H9 (cell line): ENCODE results near the gene ACSM3. TPM values are rescaled to one million over a fixed set of nuclear protein-coding genes. Genes with fewer than 3 reads are reported as not detected.

Experiments
- DNase-seq: peaks from one replicate; pipeline ENCODE4 v3.0.0-alpha.2; 2017
- H2AFZ ChIP-seq: one replicate; pipeline ENCODE4 v1.6.1; 2013; ENCODE audit warnings: mild to moderate bottlenecking, low read length, control low read depth, moderate library complexity
- H2AK5ac ChIP-seq: 2 replicates; pipeline ENCODE4 v1.6.1; 2013; ENCODE audit warnings: low read length, control low read depth, mixed read lengths; ENCODE audit not compliant: insufficient read length
- H2BK120ac ChIP-seq: one replicate; pipeline ENCODE4 v1.6.1; 2013; ENCODE audit warnings: low read depth, mild to moderate bottlenecking, low read length, control low read depth, inconsistent platforms; ENCODE audit not compliant: poor library complexity, severe bottlenecking
- H2BK12ac ChIP-seq: 2 replicates; pipeline ENCODE4 v1.6.1; 2013; ENCODE audit warnings: low read length, control low read depth, mixed read lengths, low read depth; ENCODE audit not compliant: insufficient read length
- H2BK15ac ChIP-seq: 2 replicates; pipeline ENCODE4 v1.6.1; 2013; ENCODE audit warnings: low read depth, low read length, control low read depth
- H2BK20ac ChIP-seq: one replicate; pipeline ENCODE4 v1.6.1; 2013; ENCODE audit warnings: low read depth, mild to moderate bottlenecking, low read length, control low read depth, inconsistent platforms; ENCODE audit not compliant: poor library complexity, severe bottlenecking
- H2BK5ac ChIP-seq: 2 replicates; pipeline ENCODE4 v1.6.1; 2013; ENCODE audit warnings: low read length, control low read depth, mixed read lengths; ENCODE audit not compliant: insufficient read length
- H3K14ac ChIP-seq: 2 replicates; pipeline ENCODE4 v1.6.1; 2013; ENCODE audit warnings: low read length, control low read depth; ENCODE audit not compliant: insufficient read depth
- H3K18ac ChIP-seq: 2 replicates; pipeline ENCODE4 v1.6.1; 2013; ENCODE audit warnings: low read depth, mild to moderate bottlenecking, mixed read lengths, low read length, control low read depth; ENCODE audit not compliant: insufficient read length
- H3K23ac ChIP-seq: 2 replicates; pipeline ENCODE4 v1.6.1; 2013; ENCODE audit warnings: low read length, control low read depth, mixed read lengths, low read depth; ENCODE audit not compliant: insufficient read length
- H3K23me2 ChIP-seq: 2 replicates; pipeline ENCODE4 v1.6.1; 2013; ENCODE audit warnings: low read depth, mild to moderate bottlenecking, mixed read lengths, low read length, control low read depth; ENCODE audit not compliant: insufficient read length, poor library complexity, severe bottlenecking
- H3K27ac ChIP-seq: 2 replicates; pipeline ENCODE4 v1.5.1; 2013; ENCODE audit warnings: low read length, control low read depth, mixed read lengths, low read depth; ENCODE audit not compliant: insufficient read length
- H3K27me3 ChIP-seq: 2 replicates; pipeline ENCODE4 v1.6.1; 2013; ENCODE audit warnings: low read length, control low read depth, inconsistent platforms; ENCODE audit not compliant: insufficient read depth
- H3K4ac ChIP-seq: 2 replicates; pipeline ENCODE4 v1.6.1; 2013; ENCODE audit warnings: low read depth, mild to moderate bottlenecking, control low read depth, inconsistent platforms, low read length, moderate library complexity
- H3K4me1 ChIP-seq: 2 replicates; pipeline ENCODE4 v1.6.1; 2013; ENCODE audit warnings: low read length, control low read depth, inconsistent platforms; ENCODE audit not compliant: insufficient read depth
- H3K4me2 ChIP-seq: 2 replicates; pipeline ENCODE4 v1.6.1; 2013; ENCODE audit warnings: low read length, control low read depth, mixed read lengths; ENCODE audit not compliant: insufficient read length, insufficient read depth
- H3K56ac ChIP-seq: 2 replicates; pipeline ENCODE4 v1.6.1; 2013; ENCODE audit warnings: low read depth, mild to moderate bottlenecking, mixed read lengths, low read length, control low read depth; ENCODE audit not compliant: insufficient read length
- H3K79me1 ChIP-seq: 2 replicates; pipeline ENCODE4 v1.6.1; 2013; ENCODE audit warnings: low read depth, mild to moderate bottlenecking, moderate library complexity, low read length, control low read depth, inconsistent platforms; ENCODE audit not compliant: insufficient read depth, poor library complexity, severe bottlenecking
- H3K79me2 ChIP-seq: 2 replicates; pipeline ENCODE4 v1.6.1; 2013; ENCODE audit warnings: low read length, control low read depth, inconsistent platforms; ENCODE audit not compliant: insufficient read depth
- H3K9ac ChIP-seq: 2 replicates; pipeline ENCODE4 v1.6.1; 2013; ENCODE audit warnings: low read length, control low read depth, mixed read lengths; ENCODE audit not compliant: insufficient read length; ENCODE audit errors: extremely low read depth
- H3K9me3 ChIP-seq: one replicate; pipeline ENCODE4 v1.6.1; 2013; ENCODE audit warnings: low read depth, low read length, inconsistent platforms; ENCODE audit not compliant: control insufficient read depth
- H3T11ph ChIP-seq: one replicate; pipeline ENCODE4 v1.6.1; 2013; ENCODE audit warnings: mild to moderate bottlenecking, low read length, control low read depth, inconsistent platforms
- H4K20me1 ChIP-seq: one replicate; pipeline ENCODE4 v1.6.1; 2013; ENCODE audit not compliant: control insufficient read depth, insufficient read length, insufficient read depth
- H4K5ac ChIP-seq: 2 replicates; pipeline ENCODE4 v1.6.1; 2013; ENCODE audit warnings: low read depth, mild to moderate bottlenecking, mixed read lengths, low read length, control low read depth; ENCODE audit not compliant: insufficient read length
- H4K8ac ChIP-seq: replicated peaks from 2 replicates; pipeline ENCODE4 v1.6.1; 2013; ENCODE audit warnings: low read length, control low read depth, mixed read lengths, low read depth; ENCODE audit not compliant: insufficient read length
- H4K91ac ChIP-seq: 2 replicates; pipeline ENCODE4 v1.6.1; 2013; ENCODE audit warnings: low read depth, mild to moderate bottlenecking, moderate library complexity, mixed read lengths, low read length, control low read depth; ENCODE audit not compliant: insufficient read length
- H3K27ac Mint-ChIP-seq, 3 experiments: 2 replicates in 2 of 3; 3 replicates in 1 of 3; pipeline ENCODE4 v1.8.0; 2020 to 2021; ENCODE audit warnings: mixed read lengths in 3 of 3, mild to moderate bottlenecking in 1 of 3, moderate library complexity in 1 of 3
- H3K27me3 Mint-ChIP-seq: 2 replicates; pipeline ENCODE4 v1.8.0; 2021; ENCODE audit warnings: low read depth, mild to moderate bottlenecking, moderate library complexity, mixed read lengths
- H3K36me3 Mint-ChIP-seq, 3 experiments: 2 replicates in 2 of 3; 3 replicates in 1 of 3; pipeline ENCODE4 v1.8.0; 2020 to 2021; ENCODE audit warnings: low read depth in 3 of 3, mixed read lengths in 3 of 3; ENCODE audit not compliant: insufficient read depth in 1 of 3
- H3K4me1 Mint-ChIP-seq, 2 experiments: 2 replicates each; pipeline ENCODE4 v1.8.0; 2020; ENCODE audit warnings: mixed read lengths in 2 of 2
- H3K4me3 Mint-ChIP-seq, 2 experiments: 2 replicates in 1 of 2; 3 replicates in 1 of 2; pipeline ENCODE4 v1.8.0; 2020 to 2021; ENCODE audit warnings: mild to moderate bottlenecking in 2 of 2, mixed read lengths in 2 of 2, moderate library complexity in 1 of 2
- H3K9me3 Mint-ChIP-seq, 2 experiments: 2 replicates in 1 of 2; 3 replicates in 1 of 2; pipeline ENCODE4 v1.8.0; 2020; ENCODE audit warnings: mild to moderate bottlenecking in 2 of 2, mixed read lengths in 2 of 2, moderate library complexity in 1 of 2
- CTCF ChIP-seq: fragments of 200-600 bp; sonication (generic); conservative IDR thresholded peaks from 3 replicates; pipeline ENCODE4 v1.8.0; 2021; ENCODE audit warnings: antibody characterized with exemption, mild to moderate bottlenecking
- WGBS: extraction: QIAGEN DNeasy Blood & Tissue Kit; methylation state at CpG from one replicate; pipeline ENCODE4 v1.1.7; 2013; ENCODE audit warnings: missing lambda C conversion rate, low lambda C conversion rate, mixed read lengths; ENCODE audit not compliant: insufficient read length; ENCODE audit errors: extremely low coverage; 5-methylcytosine and 5-hydroxymethylcytosine counted together
- total RNA-seq: library from RNA; stranded (reverse); gene quantifications from 2 replicates; pipeline ENCODE4 v1.2.1, GENCODE V29; 2021

The ACSM3 gene
- total RNA-seq, 1 experiment from 2014 or later = 3.1 TPM

- Histone ChIP-seq H3K79me1 (no peaks in the 10 kb centered on the region), H3K56ac (no peak within 1 kb of the TSS), H3K4me2 (peak within 1 kb of the TSS; percentile 83), H2AFZ (no peak within 1 kb of the TSS), H2AK5ac (no peak within 1 kb of the TSS), H3K4me1 (no peaks in the 10 kb centered on the region), H2BK5ac (no peak within 1 kb of the TSS), H4K8ac (no peak within 1 kb of the TSS), H3K14ac (peak within 1 kb of the TSS; percentile 74), H2BK15ac (no peak within 1 kb of the TSS), H3K79me2 (no peaks in the 10 kb centered on the region), H3K18ac (peak within 1 kb of the TSS; percentile 33), H4K91ac (no peak within 1 kb of the TSS), H3K27ac (peak within 1 kb of the TSS; percentile 35), H3K23ac (no peak within 1 kb of the TSS), H4K5ac (no peak within 1 kb of the TSS), H3K23me2 (peaks cover 2% of the 10 kb centered on the region), H3K27me3 (no peaks in the 10 kb centered on the region), H3K9ac (peak within 1 kb of the TSS; percentile 74), H2BK12ac (no peak within 1 kb of the TSS), H2BK120ac (no peak within 1 kb of the TSS), H3K9me3 (no peaks in the 10 kb centered on the region), H4K20me1 (no peaks in the 10 kb centered on the region), H3K4ac (no peak within 1 kb of the TSS), H3T11ph (no peak within 1 kb of the TSS), H2BK20ac (no peak within 1 kb of the TSS)
- peaks cover 11 to 15% of the 10 kb centered on the region in 2 experiments for H3K4me1 Mint-ChIP-seq
- peaks cover 0 to under 1% (median 0%) of the 10 kb centered on the region in 3 experiments; a peak in 1 of 7 replicates for H3K36me3 Mint-ChIP-seq
- H3K27me3 Mint-ChIP-seq = no peaks in the 10 kb centered on the region
- DNase-seq = peak; percentile 95
- H3K4me3 Mint-ChIP-seq = peak within 1 kb of the TSS; percentile 95 to 98
- peak within 1 kb of the TSS; percentile 96 to 98 (median 98) for H3K27ac Mint-ChIP-seq
- H3K9me3 Mint-ChIP-seq = no peaks in the 10 kb centered on the region
- peak; percentile 50; the same call in 2 of the 3 replicates for TF ChIP-seq CTCF
- WGBS = no CpG with 5 or more reads among the region's 74 CpGs
Measured at GRCh38 chr16:20806168-20807050, 42.6 kb downstream of the ACSM3 start, which contains the start of the genes ERI2 and REXO5. ERI2 (minus strand) TSS chr16:20806472; CDS start chr16:20806430, 42 bp downstream. REXO5 (plus strand) TSS chr16:20806527; CDS start chr16:20806954, 427 bp downstream.
